HG03378 (cell line): ENCODE results near the gene COL6A2.
"Not testable (repeated sequence)": the region's sequence is repeated elsewhere in the genome, so short reads cannot be mapped to it uniquely, and the experiment has no call there.

Experiments used
- ATAC-seq: cut with Tn5 transposase; IDR thresholded peaks from one replicate; pipeline ENCODE4 v1.9.1; 2021; ENCODE audit warnings: mild to moderate bottlenecking, moderate library complexity; ENCODE audit not compliant: unreplicated experiment

The COL6A2 gene

GRCh38 chr21:46097336-46098293, at the start of gene COL6A2:
Gene COL6A2, plus strand, starts transcription at chr21:46098112.
- no peak for ATAC-seq

GRCh38 chr21:46048926-46049889, 48.7 kb upstream of the COL6A2 start:
- no peak for ATAC-seq

- ATAC-seq, result no peak
These were observed 47.8 kb upstream of the COL6A2 start for GRCh38 chr21:46049890-46050667.

- ATAC-seq, result no peak
These were observed 47.1 kb upstream of the COL6A2 start for GRCh38 chr21:46050668-46051378.

GRCh38 chr21:46051379-46051770, 46.5 kb upstream of the COL6A2 start:
- ATAC-seq, result no peak

GRCh38 chr21:46051821-46052675, 45.9 kb upstream of the COL6A2 start:
- ATAC-seq, result no peak

GRCh38 chr21:46052703-46053651, 44.9 kb upstream of the COL6A2 start:
- ATAC-seq, result no peak

- ATAC-seq, result no peak
These were observed 43.9 kb upstream of the COL6A2 start for GRCh38 chr21:46054031-46054430.

GRCh38 chr21:46054451-46054881, 43.4 kb upstream of the COL6A2 start:
- ATAC-seq, result no peak

- ATAC-seq, result no peak
These were observed 42.0 kb upstream of the COL6A2 start for GRCh38 chr21:46055863-46056281.

- no peak for ATAC-seq
These were observed 41.4 kb upstream of the COL6A2 start for GRCh38 chr21:46056450-46056903.

GRCh38 chr21:46057111-46057709, 40.7 kb upstream of the COL6A2 start:
- ATAC-seq, result no peak

GRCh38 chr21:46057710-46058241, 40.1 kb upstream of the COL6A2 start:
- ATAC-seq, result no peak

- ATAC-seq, result no peak
These were observed 39.3 kb upstream of the COL6A2 start for GRCh38 chr21:46058431-46059145.

- ATAC-seq, result no peak
These were observed 38.7 kb upstream of the COL6A2 start for GRCh38 chr21:46059195-46059594.

GRCh38 chr21:46059711-46060455, 38.0 kb upstream of the COL6A2 start:
- ATAC-seq, result not testable (repeated sequence)
